DMS153 (cell line): ENCODE data around the gene HECTD4.
A peak's percentile ranks its signal among the peaks of the same experiment; 100 is the strongest.
"Not testable (repeated sequence)": the region's sequence is repeated elsewhere in the genome, so short reads cannot be mapped to it uniquely, and the experiment has no call there.

Experiments
- DNase-seq: peaks from one replicate; lab custom pipeline; 2025; lab: John Stamatoyannopoulos, UW

Gene HECTD4

GRCh38 chr12:112159146-112159541 is 223.1 kb downstream of the HECTD4 start:
- no peak for DNase-seq

- DNase-seq = not testable (repeated sequence)
Observed at GRCh38 chr12:112158461-112159145, 223.6 kb downstream of the HECTD4 start.

- no peak for DNase-seq
Observed at GRCh38 chr12:112153893-112154219, 228.4 kb downstream of the HECTD4 start.

GRCh38 chr12:112153181-112153892 is 228.9 kb downstream of the HECTD4 start:
- no peak for DNase-seq

GRCh38 chr12:112151766-112152541 is 230.3 kb downstream of the HECTD4 start:
- no peak for DNase-seq

- no peak for DNase-seq
Observed at GRCh38 chr12:112149596-112149995, 232.6 kb downstream of the HECTD4 start.

GRCh38 chr12:112148031-112148513 is 234.2 kb downstream of the HECTD4 start:
- no peak for DNase-seq

GRCh38 chr12:112146123-112146522 is 236.1 kb downstream of the HECTD4 start:
- DNase-seq = no peak

- DNase-seq = no peak
Observed at GRCh38 chr12:112140728-112141127, 241.5 kb downstream of the HECTD4 start.

- no peak for DNase-seq
Observed at GRCh38 chr12:112134731-112135130, 247.5 kb downstream of the HECTD4 start.

- DNase-seq = no peak
Observed at GRCh38 chr12:112133418-112133817, 248.8 kb downstream of the HECTD4 start.

GRCh38 chr12:112131686-112132085 is 250.5 kb downstream of the HECTD4 start:
- DNase-seq = no peak

GRCh38 chr12:112130441-112130998 is 251.7 kb downstream of the HECTD4 start:
- DNase-seq = no peak

- no peak for DNase-seq
Observed at GRCh38 chr12:112126911-112127310, 255.3 kb downstream of the HECTD4 start.

- no peak for DNase-seq
Observed at GRCh38 chr12:112126000-112126438, 256.2 kb downstream of the HECTD4 start.

GRCh38 chr12:112125250-112125999 is 256.8 kb downstream of the HECTD4 start, which contains the start of gene TRAFD1:
TRAFD1 (plus strand) TSS chr12:112125560; CDS start chr12:112130523, 4,963 bp downstream.
- peak; percentile 94 for DNase-seq

GRCh38 chr12:112124918-112125249 is 257.3 kb downstream of the HECTD4 start:
- no peak for DNase-seq

GRCh38 chr12:112122823-112123690 is 259.2 kb downstream of the HECTD4 start:
- no peak for DNase-seq

GRCh38 chr12:112121780-112122565 is 260.3 kb downstream of the HECTD4 start:
- DNase-seq = no peak

GRCh38 chr12:112117685-112118084 is 264.5 kb downstream of the HECTD4 start:
- no peak for DNase-seq
